ENCODE results near the gene DSC3.

DSC3 gene

DNA sequence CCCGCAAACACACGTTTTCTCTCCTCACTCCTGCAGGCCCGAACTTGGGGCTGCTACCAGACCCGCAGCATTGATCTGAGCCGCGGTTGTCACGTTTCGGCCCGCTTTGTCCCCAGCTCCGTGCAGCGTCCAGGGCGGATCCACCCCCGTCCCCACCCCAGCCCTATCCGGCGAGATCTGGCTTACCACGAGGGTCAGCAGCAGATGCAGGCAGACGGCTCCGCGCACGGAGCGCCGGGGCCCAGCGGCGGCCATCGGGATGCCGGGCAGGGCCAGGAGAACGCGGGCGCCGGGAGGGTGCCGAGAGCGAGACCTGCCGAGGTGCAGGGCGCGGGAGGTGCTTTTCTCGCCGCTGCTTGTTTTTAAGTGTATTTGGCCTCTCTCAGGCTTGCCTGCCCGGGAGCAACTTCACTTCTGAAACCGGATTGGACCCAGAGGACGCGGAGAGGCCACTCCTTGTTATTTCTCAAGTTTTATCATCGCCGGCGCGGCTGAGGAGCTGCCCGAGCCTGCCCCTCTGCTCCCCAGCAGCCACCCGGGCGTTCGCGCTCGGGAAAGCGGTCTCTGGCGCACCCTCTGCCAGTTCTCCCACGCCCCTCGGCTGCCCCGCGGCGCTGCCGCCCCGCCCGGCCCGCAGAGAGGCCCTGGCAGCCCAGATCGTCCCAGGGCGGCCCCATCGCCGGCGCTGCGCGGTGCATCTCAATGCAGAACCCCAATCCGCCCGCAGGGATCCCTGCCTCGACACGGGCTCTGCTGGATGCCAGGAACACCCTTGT, at the start of gene DSC3:
Gene DSC3, minus strand, starts transcription at position 337 of the 776 bp plus-strand sequence. Its CDS starts 82 bp downstream, at position 255.
- DNase-seq = no peak

GRCh38 chr18:31091350-31091749, 48.8 kb upstream of the DSC3 start:
- no peak for DNase-seq

GRCh38 chr18:31088532-31088931, 46.0 kb upstream of the DSC3 start:
- no peak for DNase-seq

DNA sequence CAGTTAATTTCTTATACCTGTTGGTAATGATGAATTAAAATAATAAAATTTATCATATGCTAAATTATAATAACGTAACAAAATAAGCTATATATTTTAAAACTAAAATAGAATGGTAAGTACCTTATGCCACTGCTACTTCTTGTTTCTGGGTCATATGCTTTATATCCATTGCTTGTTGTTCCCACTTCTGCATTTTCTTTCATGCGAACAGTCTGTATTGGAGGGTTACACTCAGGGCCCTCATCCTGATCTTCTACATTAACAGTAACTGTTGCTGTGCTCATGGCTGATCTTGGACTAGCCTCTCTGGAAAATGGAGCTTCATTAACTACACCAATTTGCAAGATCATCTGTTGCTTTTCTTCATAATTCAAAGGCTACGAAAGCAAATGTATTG, 37.4 kb upstream of the DSC3 start:
- no peak for DNase-seq

DNA sequence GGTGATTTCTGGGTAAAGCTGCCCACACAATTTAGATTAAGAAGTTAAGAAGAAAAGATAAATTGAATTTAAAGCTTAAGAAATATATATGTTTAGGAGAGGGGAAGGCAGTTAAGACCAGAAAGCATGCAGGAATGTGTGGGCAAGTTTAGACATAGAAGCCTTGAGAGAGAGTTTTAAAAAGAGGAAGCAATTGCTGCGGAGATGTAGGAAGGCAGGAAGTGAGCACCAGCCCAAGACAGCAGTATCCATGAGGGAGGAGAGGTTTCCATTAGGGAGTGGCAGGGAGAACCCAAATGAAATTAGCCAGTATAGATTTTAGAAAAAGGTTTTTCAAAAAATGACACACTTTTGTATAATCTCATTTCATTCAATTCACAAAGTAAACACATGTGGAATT, 35.3 kb upstream of the DSC3 start:
- DNase-seq = no peak

- DNase-seq = no peak
Observed at GRCh38 chr18:31072175-31072574, 29.6 kb upstream of the DSC3 start.

DNA sequence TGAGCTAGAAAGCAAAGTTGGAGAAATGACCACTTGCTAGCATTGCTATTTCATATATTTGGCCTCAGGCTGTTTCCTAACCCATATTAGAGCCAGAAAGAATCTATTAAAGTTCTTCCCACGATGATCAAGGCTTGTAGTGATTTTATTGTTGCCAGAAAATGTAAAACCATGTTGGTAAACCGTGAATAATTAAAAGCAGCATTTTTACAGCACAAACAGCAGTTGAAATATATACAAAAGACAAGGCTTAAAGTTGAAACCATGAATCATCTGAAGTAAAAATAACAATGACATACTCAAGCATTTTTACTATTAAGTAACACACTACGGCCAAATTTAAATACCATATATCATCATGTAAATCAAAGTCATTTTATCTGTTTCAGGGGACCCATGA, 27.7 kb upstream of the DSC3 start:
- DNase-seq = no peak

DNA sequence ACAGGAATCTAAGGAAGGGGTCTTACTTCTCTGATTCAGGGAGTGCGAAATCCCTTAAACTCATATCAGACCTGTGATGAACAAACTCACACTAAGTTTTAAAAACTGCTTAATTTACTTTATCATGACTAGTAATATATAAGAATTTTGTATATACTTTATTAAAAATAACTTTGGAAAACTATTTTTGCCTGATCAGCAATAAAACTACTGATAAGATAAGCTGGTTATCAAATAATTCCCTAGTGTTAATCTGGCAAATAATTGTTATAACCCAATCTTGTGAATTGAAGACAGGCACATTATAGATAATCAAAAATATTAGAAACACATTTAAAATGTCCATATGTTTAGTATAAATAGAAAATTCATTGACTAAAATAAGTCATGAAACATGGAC, 23.7 kb upstream of the DSC3 start:
- no peak for DNase-seq

DNA sequence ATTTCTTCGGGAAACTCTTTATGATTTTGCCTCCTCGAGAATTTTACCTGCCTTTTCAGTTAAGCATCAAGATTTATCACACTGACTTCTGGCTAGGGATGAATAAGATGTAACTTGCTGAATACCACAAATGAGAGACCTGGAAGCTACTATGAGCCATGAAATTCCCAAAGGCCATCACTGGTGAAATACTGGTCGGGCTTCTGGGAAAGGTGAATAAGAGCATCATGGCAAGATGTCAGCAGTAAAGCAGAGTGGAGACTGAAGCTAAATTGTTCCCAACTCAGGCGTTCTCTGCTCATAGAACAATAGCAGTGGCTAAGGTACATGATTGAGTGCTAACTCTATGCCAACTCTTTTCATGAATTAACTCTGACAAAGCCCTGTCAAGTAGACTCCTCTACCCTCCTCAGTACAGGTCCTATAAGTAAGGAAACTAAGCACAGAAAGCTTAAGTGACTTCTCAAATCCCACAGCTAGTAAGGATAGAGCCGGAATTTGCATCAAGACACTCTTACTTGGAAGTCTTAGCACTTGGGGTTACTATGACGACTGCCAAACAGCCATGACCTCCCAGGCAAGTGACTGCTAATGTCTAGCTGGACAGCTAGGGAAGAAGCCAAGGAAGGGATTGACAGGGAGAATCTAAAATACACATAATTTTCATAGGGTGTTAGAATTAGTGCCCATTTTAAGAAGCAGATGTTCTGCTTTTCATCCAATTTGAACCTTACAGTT, 22.7 kb upstream of the DSC3 start:
- no peak for DNase-seq

DNA sequence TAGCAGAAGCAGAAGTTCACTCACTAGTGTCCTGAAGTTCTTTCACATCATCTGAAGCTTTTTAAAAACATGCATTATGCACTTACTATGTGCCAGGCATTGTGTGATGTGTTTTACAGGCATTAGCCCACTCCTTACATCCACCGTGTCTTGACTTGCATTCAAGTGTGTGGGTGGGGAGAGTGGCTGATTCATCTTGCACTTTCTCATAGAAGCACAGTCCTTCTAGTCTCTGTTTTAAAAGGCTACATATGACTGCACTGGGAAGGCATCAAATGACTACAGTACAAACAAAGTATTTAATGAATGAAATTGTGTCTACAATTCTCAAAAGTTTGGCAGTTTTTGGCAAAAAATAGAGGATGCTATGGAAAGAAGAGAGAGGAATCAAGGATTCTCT, 21.6 kb upstream of the DSC3 start:
- DNase-seq = no peak

DNA sequence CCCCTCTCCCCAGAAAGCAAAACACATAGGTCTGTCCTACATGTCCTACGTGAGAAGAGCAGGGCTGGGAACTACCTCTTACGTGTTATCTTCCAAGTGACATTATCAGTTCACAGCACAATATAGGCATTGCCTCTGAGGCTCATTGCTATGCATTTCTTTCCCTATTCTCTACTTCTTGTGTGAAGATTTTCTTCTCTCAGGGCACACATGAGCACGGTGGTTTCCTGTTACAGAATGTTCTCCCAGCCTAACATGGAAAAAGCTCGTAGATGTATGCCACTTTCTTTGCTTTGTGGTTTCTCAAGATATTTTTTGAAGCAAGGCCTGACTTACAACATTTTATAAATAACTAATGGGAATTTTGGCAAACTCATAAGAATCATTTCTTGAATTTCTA, 19.4 kb upstream of the DSC3 start:
- no peak for DNase-seq

DNA sequence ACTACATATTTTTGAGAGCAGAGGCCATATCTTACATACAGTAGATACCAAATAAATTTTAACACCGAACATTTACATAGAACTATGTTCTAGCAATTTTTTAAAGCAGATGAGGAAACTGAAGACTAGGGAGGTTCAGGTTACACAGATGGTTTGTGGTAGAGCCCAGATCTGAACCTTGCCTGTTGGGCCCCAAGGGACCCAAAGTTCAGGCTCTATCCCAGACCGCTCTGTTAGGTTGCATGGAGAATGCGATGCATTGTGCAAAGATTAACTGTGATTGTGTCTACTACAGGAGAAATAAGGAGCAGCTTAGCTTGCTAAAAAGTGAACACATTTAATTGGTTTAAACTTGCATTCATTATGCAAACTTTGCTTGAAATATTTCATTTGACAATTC, 16.4 kb upstream of the DSC3 start:
- DNase-seq = no peak

GRCh38 chr18:31057917-31058316, 15.4 kb upstream of the DSC3 start:
- no peak for DNase-seq

DNA sequence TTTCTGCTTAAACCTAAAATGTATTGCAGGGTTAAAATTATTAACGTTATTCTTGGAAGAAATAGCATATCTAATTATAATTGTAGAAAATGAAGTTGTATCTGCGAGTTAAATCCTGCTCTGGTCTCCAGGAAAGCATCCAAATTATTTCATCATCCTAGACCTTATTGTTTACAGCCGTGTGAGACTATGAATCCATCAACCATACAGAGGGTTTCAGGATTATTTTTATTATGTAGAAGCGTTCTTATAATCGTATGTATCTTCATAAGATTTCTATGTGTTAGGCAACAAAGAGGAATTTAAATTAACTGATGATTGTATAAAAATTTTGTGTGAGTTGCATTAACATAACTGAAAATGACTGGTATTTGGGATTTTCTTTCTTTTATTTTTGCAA, 14.5 kb upstream of the DSC3 start:
- DNase-seq = no peak

- DNase-seq = no peak
Observed at GRCh38 chr18:31056296-31056695, 13.8 kb upstream of the DSC3 start.

DNA sequence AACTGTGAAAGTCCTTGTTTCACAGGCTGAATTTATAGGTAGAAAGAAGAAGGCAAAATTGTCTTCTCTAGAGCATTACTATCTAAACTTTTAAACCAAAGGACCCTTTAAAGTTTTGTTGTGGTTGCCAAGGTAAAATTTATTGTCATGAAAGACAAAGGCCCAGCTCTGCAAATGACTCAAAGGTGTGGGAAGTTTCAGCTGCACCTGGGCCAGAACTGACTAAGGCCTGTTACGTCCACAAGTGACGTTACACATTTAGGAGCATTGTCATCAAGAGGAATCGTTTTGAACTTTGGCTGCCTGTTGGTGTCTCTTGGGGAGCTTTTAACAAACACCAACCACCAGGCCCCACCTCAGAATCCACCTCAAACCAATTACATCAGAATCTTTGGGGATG, 8.1 kb upstream of the DSC3 start:
- DNase-seq = no peak

DNA sequence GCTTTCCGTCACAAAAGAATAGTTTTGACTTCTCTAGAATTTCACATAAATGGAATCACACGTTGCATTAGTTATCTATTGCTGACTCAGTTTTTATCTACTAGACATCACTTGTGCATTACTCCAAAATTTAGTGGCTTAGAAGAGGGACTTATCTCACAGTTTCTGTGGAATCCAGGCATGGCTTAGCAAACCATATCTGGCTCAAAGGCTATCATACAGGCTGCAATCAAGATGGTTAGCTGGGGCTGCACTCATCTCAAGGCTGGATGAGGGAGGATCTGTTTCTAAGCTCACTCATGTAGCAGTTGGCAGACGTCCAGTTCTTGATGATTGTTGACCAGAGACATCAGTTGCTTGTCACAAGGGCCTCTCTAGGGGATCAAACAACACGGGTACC, 6.6 kb upstream of the DSC3 start:
- DNase-seq = no peak

- DNase-seq = no peak
Observed at GRCh38 chr18:31048216-31048615, 5.7 kb upstream of the DSC3 start.

DNA sequence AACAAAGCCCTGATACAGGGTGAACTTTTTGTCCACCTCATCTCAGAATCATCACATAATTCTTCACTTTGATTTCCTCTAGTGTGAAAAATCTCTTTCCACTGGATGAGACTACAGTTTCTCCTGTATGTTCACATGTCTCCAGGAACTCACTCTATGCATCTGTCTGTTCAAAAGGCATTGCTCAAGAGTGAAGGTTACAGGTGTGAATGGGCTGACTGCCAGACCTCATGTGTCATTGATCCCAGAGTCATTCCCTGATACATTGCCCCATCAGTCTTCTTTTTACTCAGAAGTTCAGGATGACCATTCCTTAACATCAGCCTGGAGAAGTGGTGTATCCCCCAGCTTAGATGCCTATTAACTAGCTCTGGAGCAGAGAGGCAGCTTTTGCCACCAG, 4.4 kb upstream of the DSC3 start:
- no peak for DNase-seq

GRCh38 chr18:31045599-31045998, 3.1 kb upstream of the DSC3 start:
- no peak for DNase-seq

- DNase-seq = no peak
Observed at GRCh38 chr18:31044926-31045325, 2.4 kb upstream of the DSC3 start.

- no peak for DNase-seq
Observed at GRCh38 chr18:31043709-31044108, 1.2 kb upstream of the DSC3 start.

- no peak for DNase-seq
Observed at GRCh38 chr18:31042084-31042405, 497 bp downstream of the DSC3 start.

DNA sequence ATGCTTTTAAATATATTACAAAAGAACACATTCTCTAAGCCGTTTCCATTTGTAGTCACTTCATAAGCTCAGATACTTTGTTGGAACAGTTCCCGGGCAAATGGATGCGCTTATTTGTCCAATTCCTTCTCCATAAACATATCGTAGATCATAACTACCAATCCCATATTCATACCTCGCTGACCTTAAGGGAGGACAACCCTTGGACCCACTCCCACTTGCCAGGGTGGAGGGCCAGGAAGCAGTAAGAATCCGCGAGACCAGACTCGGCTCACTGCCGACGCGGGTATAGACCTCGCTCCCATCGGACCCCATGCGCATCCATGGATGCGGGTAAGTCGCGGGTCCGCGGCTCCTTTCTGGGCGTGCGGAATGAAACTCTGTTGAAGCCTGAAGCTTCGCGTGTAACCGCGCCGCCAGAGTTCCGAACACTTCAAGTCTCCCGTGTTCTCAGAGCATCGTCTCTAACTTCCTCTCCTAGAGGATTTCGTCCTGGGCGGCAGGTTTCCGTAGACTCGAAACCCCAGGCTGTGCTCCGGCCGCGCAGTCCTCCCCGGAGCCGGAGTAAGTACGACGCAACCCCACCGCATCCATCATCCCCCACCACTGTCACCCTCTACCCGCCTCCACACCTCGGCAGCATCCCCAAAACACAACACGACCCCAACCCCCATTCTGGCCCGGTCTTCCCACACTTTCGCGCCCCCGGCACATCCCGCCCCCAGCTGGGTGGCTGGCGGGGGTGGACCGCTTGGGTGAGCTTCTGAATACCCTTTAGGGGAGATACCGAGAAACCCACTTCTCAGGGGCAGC, 1.1 kb downstream of the DSC3 start:
- no peak for DNase-seq

All from activated naive CD4-positive, alpha-beta T cell (primary cell).